MCF 10A (cell line): Measurements from ENCODE around the gene PPP1R16B. TPM values are rescaled to one million over a fixed set of nuclear protein-coding genes. Genes with fewer than 3 reads are reported as not detected.

Experiments
- BruUV-seq: library from RNA; stranded (reverse); fragments of 400-500 nt; replicated peaks from 2 replicates; lab custom pipeline; 2021; lab: Mats Ljungman, UMichigan
- CTCF ChIA-PET: fragments of 300-600 bp; sonication (Branson Sonifier 250); formaldehyde crosslinking; extraction: SDS; loops from one replicate; lab custom pipeline; 2021; ENCODE audit warnings: antibody characterized with exemption, inconsistent platforms; lab: Yijun Ruan, JAX
- POLR2A ChIA-PET: fragments of 300-600, 350-650 bp; sonication (Branson Sonifier 250); formaldehyde crosslinking; extraction: SDS; loops from one replicate; lab custom pipeline; 2020; ENCODE audit warnings: antibody characterized with exemption, inconsistent platforms; lab: Yijun Ruan, JAX
- DNase-seq: peaks from one replicate; pipeline ENCODE4 v3.0.0-alpha.2; 2018; ENCODE audit not compliant: unreplicated experiment
- H3K27ac Mint-ChIP-seq: one replicate; pipeline ENCODE4 v1.8.0; 2022; ENCODE audit warnings: mild to moderate bottlenecking, low read depth, mixed read lengths; ENCODE audit not compliant: unreplicated experiment
- H3K27me3 Mint-ChIP-seq: one replicate; pipeline ENCODE4 v1.8.0; 2022; ENCODE audit warnings: mixed read lengths; ENCODE audit not compliant: insufficient read depth, unreplicated experiment
- H3K36me3 Mint-ChIP-seq: one replicate; pipeline ENCODE4 v1.8.0; 2022; ENCODE audit warnings: mild to moderate bottlenecking, moderate library complexity, mixed read lengths; ENCODE audit not compliant: insufficient read depth, unreplicated experiment
- H3K4me1 Mint-ChIP-seq: one replicate; pipeline ENCODE4 v1.8.0; 2022; ENCODE audit warnings: mixed read lengths; ENCODE audit not compliant: insufficient read depth, unreplicated experiment
- H3K4me3 Mint-ChIP-seq: one replicate; pipeline ENCODE4 v1.8.0; 2022; ENCODE audit warnings: mild to moderate bottlenecking, moderate library complexity, mixed read lengths; ENCODE audit not compliant: unreplicated experiment
- H3K9me3 Mint-ChIP-seq: one replicate; pipeline ENCODE4 v1.8.0; 2022; ENCODE audit warnings: mixed read lengths; ENCODE audit not compliant: unreplicated experiment
- intact Hi-C: fragments of 100-400 bp; cut with micrococcal nuclease; formaldehyde crosslinking; loops from 2 replicates; pipeline ENCODE4 v1.14.1; 2022
- total RNA-seq: library from RNA; stranded (reverse); gene quantifications from 2 replicates; pipeline ENCODE4 v1.2.3, GENCODE V29; 2022
- TF ChIP-seq, protein P1 (sequence below): fragments of 200-600 bp; IDR thresholded peaks from one replicate; pipeline ENCODE4 v1.8.0; 2022; ENCODE audit warnings: antibody characterized with exemption, mild to moderate bottlenecking; ENCODE audit not compliant: unreplicated experiment

PPP1R16B gene
- total RNA-seq, 1 experiment from 2014 or later: not detected

DNA sequence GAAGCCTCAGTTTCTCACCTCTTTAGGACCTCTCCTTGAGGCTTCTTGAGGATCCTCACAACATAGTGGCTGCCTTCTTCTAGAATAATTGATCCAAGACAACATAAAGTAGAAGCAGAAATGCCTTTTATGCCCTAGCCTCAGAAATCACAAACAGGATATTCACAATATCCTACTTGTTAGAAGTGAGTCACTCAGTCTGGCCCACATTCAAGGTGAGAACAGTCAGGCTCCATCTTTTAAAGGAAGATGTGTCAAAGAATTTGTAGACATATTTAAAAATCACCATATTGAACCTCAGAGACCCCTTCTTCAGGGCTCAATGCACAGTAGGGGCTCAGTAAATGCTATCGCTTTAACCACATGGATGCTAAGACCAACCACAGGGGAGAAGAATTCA lies 99.9 kb downstream of the PPP1R16B start:
- DNase-seq: no peak
- peaks cover 15% of the 10 kb centered on the region for H3K9me3 Mint-ChIP-seq
- H3K27ac Mint-ChIP-seq: no peak overlapping the region
- no peaks in the 10 kb centered on the region for H3K36me3 Mint-ChIP-seq
- TF ChIP-seq, protein P1, sequence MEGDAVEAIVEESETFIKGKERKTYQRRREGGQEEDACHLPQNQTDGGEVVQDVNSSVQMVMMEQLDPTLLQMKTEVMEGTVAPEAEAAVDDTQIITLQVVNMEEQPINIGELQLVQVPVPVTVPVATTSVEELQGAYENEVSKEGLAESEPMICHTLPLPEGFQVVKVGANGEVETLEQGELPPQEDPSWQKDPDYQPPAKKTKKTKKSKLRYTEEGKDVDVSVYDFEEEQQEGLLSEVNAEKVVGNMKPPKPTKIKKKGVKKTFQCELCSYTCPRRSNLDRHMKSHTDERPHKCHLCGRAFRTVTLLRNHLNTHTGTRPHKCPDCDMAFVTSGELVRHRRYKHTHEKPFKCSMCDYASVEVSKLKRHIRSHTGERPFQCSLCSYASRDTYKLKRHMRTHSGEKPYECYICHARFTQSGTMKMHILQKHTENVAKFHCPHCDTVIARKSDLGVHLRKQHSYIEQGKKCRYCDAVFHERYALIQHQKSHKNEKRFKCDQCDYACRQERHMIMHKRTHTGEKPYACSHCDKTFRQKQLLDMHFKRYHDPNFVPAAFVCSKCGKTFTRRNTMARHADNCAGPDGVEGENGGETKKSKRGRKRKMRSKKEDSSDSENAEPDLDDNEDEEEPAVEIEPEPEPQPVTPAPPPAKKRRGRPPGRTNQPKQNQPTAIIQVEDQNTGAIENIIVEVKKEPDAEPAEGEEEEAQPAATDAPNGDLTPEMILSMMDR: no peak
- intact Hi-C loops: no loop called here
- BruUV-seq: no TSS peak
- ChIA-PET POLR2A (no interaction called here), CTCF (interaction anchor here (0.7 to 4.4 kb wide), 7 partner anchors 8 to 208 kb away, joined by 3 to 22 read pairs (median 5); partner anchors contain the start of gene DHX35)
- H3K4me3 Mint-ChIP-seq: no peak overlapping the region
- no peaks in the 10 kb centered on the region for H3K4me1 Mint-ChIP-seq
- peaks cover 65% of the 10 kb centered on the region for H3K27me3 Mint-ChIP-seq

DNA sequence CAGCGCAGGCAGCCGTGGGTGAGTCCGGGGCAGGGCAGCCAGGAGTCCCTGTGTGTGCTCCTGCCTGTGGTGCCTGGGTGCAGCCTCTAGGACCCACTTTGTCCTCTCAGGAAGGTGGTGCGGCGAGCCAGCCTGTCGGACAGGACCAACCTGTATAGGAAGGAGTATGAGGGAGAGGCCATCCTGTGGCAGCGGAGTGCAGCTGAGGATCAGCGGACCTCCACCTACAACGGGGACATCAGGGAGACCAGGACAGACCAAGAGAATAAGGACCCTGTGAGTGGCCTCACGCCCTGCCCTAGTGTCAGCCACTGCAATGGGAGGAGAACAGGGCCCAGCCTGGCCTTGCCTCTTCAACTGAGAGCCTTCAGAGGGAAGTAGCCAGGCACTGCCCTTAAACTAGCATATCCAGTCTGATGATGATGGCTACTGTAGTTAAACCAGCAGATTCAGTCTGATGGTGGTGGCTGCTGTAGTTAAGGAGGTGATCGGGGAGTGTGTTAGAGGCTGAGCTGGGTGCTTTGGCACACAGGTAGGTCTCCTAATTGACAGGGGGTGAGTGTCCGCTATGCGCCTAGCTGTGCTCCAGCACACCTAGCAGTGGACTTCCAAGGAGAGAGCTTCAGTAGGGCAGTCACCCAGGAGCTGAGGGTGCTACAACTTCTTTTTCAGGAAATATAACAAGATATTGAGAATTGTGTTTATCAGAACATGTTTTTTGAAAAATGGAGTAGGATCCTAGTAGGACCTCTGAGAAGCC lies 102.6 kb downstream of the PPP1R16B start:
- H3K27ac Mint-ChIP-seq: no peak overlapping the region
- no peak overlapping the region for H3K4me3 Mint-ChIP-seq
- H3K4me1 Mint-ChIP-seq: no peaks in the 10 kb centered on the region
- POLR2A ChIA-PET: interaction anchor here (0.6 kb wide), 1 partner anchor 218 kb away, joined by 3 read pairs; no protein-coding TSS in a partner anchor
- CTCF ChIA-PET: interaction anchor here (0.5 to 4.4 kb wide), 7 partner anchors 8 to 736 kb away, joined by 3 to 22 read pairs (median 3); no protein-coding TSS in a partner anchor
- TF ChIP-seq, protein P1: no peak
- intact Hi-C loops: no loop called here
- no peak for DNase-seq
- H3K36me3 Mint-ChIP-seq: no peaks in the 10 kb centered on the region
- H3K27me3 Mint-ChIP-seq: peaks cover 40% of the 10 kb centered on the region
- peaks cover 15% of the 10 kb centered on the region for H3K9me3 Mint-ChIP-seq
- no TSS peak for BruUV-seq

DNA sequence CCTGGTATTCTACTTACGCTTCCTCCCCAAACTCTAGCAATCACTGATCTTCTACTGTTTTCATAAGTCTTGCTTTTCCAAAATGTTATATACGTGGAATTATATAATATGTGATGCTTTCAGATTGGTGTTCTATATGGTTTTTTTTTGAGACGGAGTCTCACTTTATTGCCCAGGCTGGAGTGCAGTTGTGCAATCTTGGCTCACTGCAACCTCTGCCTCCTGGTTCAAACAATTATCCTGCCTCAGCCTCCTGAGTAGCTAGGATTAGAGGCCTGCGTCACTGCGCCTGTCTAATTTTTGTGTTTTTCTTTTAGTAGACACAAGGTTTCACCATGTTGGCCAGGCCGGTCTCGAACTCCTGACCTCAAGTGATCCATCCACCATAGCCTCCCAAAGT lies 109.9 kb downstream of the PPP1R16B start:
- peaks cover 27% of the 10 kb centered on the region for H3K27me3 Mint-ChIP-seq
- BruUV-seq: no TSS peak
- no peaks in the 10 kb centered on the region for H3K36me3 Mint-ChIP-seq
- CTCF ChIA-PET: interaction anchor here (0.7 kb wide), 1 partner anchor 1438 kb away, joined by 3 read pairs; no protein-coding TSS in a partner anchor
- no peaks in the 10 kb centered on the region for H3K4me1 Mint-ChIP-seq
- TF ChIP-seq, protein P1: no peak
- DNase-seq: no peak
- H3K4me3 Mint-ChIP-seq: no peak overlapping the region
- no peaks in the 10 kb centered on the region for H3K9me3 Mint-ChIP-seq
- POLR2A ChIA-PET: no interaction called here
- H3K27ac Mint-ChIP-seq: no peak overlapping the region
- intact Hi-C loops: no loop called here

DNA sequence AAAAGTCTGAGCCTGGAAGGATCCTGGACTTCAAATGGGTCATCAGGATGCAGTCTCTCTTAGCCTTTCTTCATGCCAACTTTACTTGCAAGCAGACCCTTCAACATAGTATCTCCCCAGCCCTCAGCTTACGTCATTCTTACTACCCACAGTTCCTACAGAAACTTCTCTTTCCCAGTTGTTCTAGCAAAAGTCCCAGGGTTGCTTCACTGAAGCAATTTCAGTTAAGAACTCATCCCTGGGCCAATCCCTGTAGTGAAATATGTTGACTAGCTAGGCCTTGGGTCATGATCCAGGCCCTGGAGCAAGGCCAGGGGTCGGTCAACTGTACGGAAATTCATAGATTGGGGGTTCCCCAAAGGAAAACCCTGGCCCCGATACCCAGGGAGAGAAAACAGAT lies 112.2 kb downstream of the PPP1R16B start:
- TF ChIP-seq, protein P1: no peak
- DNase-seq: no peak
- Mint-ChIP-seq H3K4me3 (no peak overlapping the region), H3K36me3 (no peaks in the 10 kb centered on the region), H3K27me3 (peaks cover 37% of the 10 kb centered on the region), H3K9me3 (no peaks in the 10 kb centered on the region), H3K27ac (no peak overlapping the region), H3K4me1 (no peaks in the 10 kb centered on the region)
- BruUV-seq: no TSS peak
- ChIA-PET CTCF (interaction anchor here (0.5 to 15.2 kb wide), 11 partner anchors 8 to 284 kb away, joined by 3 to 132 read pairs (median 4); partner anchors contain the start of gene FAM83D), POLR2A (no interaction called here)
- intact Hi-C loops: no loop called here
